Esophagus muscularis mucosa (tissue), 4 donors: ENCODE data around the gene TUFT1. TPM values are rescaled to one million over a fixed set of nuclear protein-coding genes. Genes with fewer than 3 reads are reported as not detected.

Experiments used
- DNase-seq: peaks from one replicate; pipeline ENCODE4 v3.0.0-alpha.2; 2017; ENCODE audit errors: extremely low spot score
- H3K27ac ChIP-seq, 4 donors: fragments of 200-600 bp; sonication (generic); replicated peaks in 1 of 4; 1 replicate in 3 of 4; 2 replicates in 1 of 4; pipeline ENCODE4 v1.5.1; 2016 to 2019; ENCODE audit warnings: mild to moderate bottlenecking in 1 of 4
- H3K27me3 ChIP-seq, 4 donors: fragments of 200-600 bp; sonication (generic); one replicate each; pipeline versions ENCODE4 v1.5.1 to v1.6.0; 2016 to 2019
- H3K36me3 ChIP-seq, 4 donors: fragments of 200-600 bp; sonication (generic); one replicate each; pipeline ENCODE4 v1.5.1; 2016 to 2019
- H3K4me1 ChIP-seq, 4 donors: fragments of 200-600 bp; sonication (generic); one replicate each; pipeline ENCODE4 v1.5.1; 2016 to 2019
- H3K4me3 ChIP-seq, 4 donors: fragments of 200-600 bp; sonication (generic); 1 replicate in 2 of 4; 2 replicates in 2 of 4; pipeline ENCODE4 v1.5.1; 2016 to 2019; ENCODE audit warnings: mild to moderate bottlenecking in 4 of 4, moderate library complexity in 1 of 4
- H3K9me3 ChIP-seq, 4 donors: fragments of 200-600 bp; sonication (generic); 1 replicate in 3 of 4; 2 replicates in 1 of 4; pipeline ENCODE4 v1.5.1; 2016 to 2019
- EP300 ChIP-seq: sonication (generic); formaldehyde crosslinking; IDR thresholded peaks from one replicate; pipeline ENCODE4 v1.6.1; 2017; ENCODE audit warnings: antibody characterized with exemption
- POLR2A ChIP-seq: fragments of 450-650 bp; IDR thresholded peaks from one replicate; pipeline ENCODE4 v1.6.1; 2017; ENCODE audit warnings: antibody characterized with exemption, moderate library complexity, mild to moderate bottlenecking, low read depth
- POLR2AphosphoS5 ChIP-seq, 2 donors: sonication (generic); formaldehyde crosslinking; IDR thresholded peaks; one replicate each; pipeline ENCODE4 v1.6.1; 2017; ENCODE audit warnings: antibody characterized with exemption in 2 of 2
- WGBS: methylation state at CpG from one replicate; pipeline ENCODE4 v1.1.5; 2018; 5-methylcytosine and 5-hydroxymethylcytosine counted together
- intact Hi-C: fragments of 100-400 bp; cut with DNase I; formaldehyde crosslinking; loops from one replicate; pipeline ENCODE4 v1.15.1; 2023
- total RNA-seq, 4 donors: library from RNA; depleted of rRNA; stranded (reverse); fragments of >200 nt; gene quantifications; one replicate each; pipeline versions ENCODE4 v1.1.0 to v1.2.1, GENCODE V29; 2016
- TF ChIP-seq, protein P1 (sequence below), 3 experiments: fragments of 200-600 bp in 2 of 3; fragments of 450-650 bp in 1 of 3; sonication (generic) in 2 of 3; IDR thresholded peaks; one replicate each; pipeline ENCODE4 v1.5.1; 2017 to 2019; ENCODE audit warnings: antibody characterized with exemption in 3 of 3, mild to moderate bottlenecking in 2 of 3, moderate library complexity in 1 of 3

Gene TUFT1
- total RNA-seq, 4 donors from 2014 or later = 10.4 to 24.2 (median 15.9) TPM

DNA sequence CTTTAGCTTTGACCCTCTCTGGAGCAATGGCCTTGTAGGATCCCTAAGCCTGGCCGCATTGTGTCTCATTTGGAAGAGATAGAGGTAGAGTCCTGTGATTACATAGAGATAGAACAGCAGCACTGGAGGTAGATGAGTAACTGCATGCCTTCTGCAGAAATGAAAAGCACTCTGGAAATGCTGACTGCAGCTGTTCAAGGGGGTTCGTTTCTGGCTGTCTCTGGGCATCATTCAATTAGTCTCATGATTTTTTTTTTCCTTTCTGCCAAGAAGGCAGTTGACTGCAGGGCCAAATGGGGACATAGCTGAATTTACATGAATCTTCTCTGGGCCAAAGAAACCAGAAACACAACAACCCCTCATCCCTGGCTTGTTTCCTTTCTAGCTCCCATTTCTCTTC is 43.7 kb downstream of the TUFT1 start:
- intact Hi-C loops = no loop called here

DNA sequence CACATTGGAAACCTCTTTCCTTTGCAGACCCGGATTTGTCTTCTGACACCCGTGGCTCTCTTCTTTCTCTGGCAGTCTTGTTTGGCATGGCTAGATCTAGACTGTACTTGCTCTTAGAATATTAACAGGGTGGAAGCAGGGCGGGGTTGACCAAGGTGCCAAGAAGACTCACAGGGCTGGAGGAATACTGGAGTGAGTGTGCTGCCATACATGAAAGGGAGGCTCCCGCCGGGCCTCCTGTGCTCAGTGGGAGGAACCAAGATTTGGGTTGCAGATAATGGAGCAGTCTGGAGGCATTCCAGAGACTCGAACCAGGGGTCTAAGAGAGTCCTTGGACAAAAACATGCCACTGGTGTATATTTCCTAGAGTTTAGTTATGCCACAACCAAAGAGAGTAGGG is 44.2 kb downstream of the TUFT1 start:
- H3K9me3 ChIP-seq = no peaks in the 10 kb centered on the region
- DNase-seq = no peak
- intact Hi-C loops = no loop called here
- no peak overlapping the region for H3K4me3 ChIP-seq
- TF ChIP-seq EP300 = no peak
- H3K27me3 ChIP-seq = no peaks in the 10 kb centered on the region
- WGBS = 80% methylated on average over 6 of the region's 6 CpGs
- H3K36me3 ChIP-seq = peaks cover 14 to 40% (median 24%) of the 10 kb centered on the region in 4 donors
- H3K27ac ChIP-seq = peak overlapping the region in 1 of 4 donors; percentile 23
- H3K4me1 ChIP-seq = peaks cover 0 to 19% (median 13%) of the 10 kb centered on the region in 4 donors

More for the DNA sequence above, 43.7 kb downstream of the TUFT1 start:
- no peak overlapping the region for H3K4me3 ChIP-seq
- TF ChIP-seq EP300 (no peak), POLR2AphosphoS5 (IDR thresholded peaks at IDR 0.05) (no peak), POLR2A (no peak)
- TF ChIP-seq, protein P1, sequence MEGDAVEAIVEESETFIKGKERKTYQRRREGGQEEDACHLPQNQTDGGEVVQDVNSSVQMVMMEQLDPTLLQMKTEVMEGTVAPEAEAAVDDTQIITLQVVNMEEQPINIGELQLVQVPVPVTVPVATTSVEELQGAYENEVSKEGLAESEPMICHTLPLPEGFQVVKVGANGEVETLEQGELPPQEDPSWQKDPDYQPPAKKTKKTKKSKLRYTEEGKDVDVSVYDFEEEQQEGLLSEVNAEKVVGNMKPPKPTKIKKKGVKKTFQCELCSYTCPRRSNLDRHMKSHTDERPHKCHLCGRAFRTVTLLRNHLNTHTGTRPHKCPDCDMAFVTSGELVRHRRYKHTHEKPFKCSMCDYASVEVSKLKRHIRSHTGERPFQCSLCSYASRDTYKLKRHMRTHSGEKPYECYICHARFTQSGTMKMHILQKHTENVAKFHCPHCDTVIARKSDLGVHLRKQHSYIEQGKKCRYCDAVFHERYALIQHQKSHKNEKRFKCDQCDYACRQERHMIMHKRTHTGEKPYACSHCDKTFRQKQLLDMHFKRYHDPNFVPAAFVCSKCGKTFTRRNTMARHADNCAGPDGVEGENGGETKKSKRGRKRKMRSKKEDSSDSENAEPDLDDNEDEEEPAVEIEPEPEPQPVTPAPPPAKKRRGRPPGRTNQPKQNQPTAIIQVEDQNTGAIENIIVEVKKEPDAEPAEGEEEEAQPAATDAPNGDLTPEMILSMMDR (IDR thresholded peaks at IDR 0.05) = no peak
- H3K27ac ChIP-seq = peak overlapping the region in 1 of 4 donors; percentile 23
- peaks cover 17 to 44% (median 28%) of the 10 kb centered on the region in 4 donors for H3K36me3 ChIP-seq
- WGBS = 69% methylated on average over 2 of the region's 2 CpGs
- H3K9me3 ChIP-seq = no peaks in the 10 kb centered on the region
- peaks cover 0 to 19% (median 13%) of the 10 kb centered on the region in 4 donors for H3K4me1 ChIP-seq
- no peak for DNase-seq
- no peaks in the 10 kb centered on the region for H3K27me3 ChIP-seq

DNA sequence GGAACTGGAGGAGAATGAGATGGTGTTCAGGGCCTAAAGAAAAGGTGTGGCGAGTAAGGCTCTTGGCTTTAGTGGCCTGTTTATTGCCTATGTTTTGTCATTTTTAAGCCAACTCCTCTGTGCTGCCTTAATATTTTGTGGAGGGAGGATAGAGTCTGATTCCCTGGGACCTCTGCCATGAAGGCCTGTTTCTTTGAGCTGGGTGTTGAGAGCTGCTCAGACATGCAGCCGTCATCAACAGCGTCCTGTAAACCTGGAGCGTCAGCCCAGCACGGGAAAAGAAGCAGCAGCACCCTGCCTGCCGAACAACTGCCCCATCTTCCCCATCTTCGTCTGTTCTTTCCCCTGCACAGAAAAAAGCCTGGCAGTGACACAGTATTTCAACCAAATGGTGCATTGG is 44.7 kb downstream of the TUFT1 start:
- WGBS = 71% methylated on average over 7 of the region's 7 CpGs

DNA sequence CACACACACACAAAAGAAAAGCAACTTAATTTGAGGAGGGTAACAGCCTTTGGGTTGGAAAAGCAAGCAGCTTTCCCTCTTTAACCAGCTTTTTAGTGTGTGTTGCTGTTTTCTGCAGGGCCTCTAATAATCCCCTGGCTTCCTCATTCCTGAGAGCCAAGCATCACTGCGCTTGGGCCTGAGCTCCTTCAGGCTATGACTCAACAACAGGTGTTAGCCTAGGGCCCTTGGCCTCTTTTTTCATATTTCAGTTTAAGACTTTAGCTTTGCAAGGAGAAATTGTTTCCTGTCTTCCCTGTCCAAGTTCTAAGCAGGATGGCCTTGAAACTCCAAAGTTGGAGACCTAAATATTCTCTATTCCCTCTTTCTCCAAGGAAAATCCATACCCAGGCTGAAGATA is 45.5 kb downstream of the TUFT1 start:
- intact Hi-C loops = no loop called here
- Histone ChIP-seq H3K4me1 (peaks cover 0 to 19% (median 13%) of the 10 kb centered on the region in 4 donors), H3K9me3 (no peaks in the 10 kb centered on the region), H3K27me3 (no peaks in the 10 kb centered on the region), H3K27ac (peak overlapping the region in 1 of 4 donors; percentile 25), H3K36me3 (peaks cover 5 to 26% (median 13%) of the 10 kb centered on the region in 4 donors), H3K4me3 (no peak overlapping the region)
- TF ChIP-seq POLR2AphosphoS5 (IDR thresholded peaks at IDR 0.05) (no peak), EP300 (no peak), POLR2A (no peak)
- TF ChIP-seq, protein P1 (IDR thresholded peaks at IDR 0.05) = no peak
- 33% methylated on average over 1 of the region's 1 CpG for WGBS
- no peak for DNase-seq

More for the DNA sequence above, 44.7 kb downstream of the TUFT1 start:
- Histone ChIP-seq H3K9me3 (no peaks in the 10 kb centered on the region), H3K36me3 (peaks cover 8 to 35% (median 19%) of the 10 kb centered on the region in 4 donors), H3K27ac (peak overlapping the region in 1 of 4 donors; percentile 23), H3K4me1 (peaks cover 0 to 19% (median 13%) of the 10 kb centered on the region in 4 donors), H3K27me3 (no peaks in the 10 kb centered on the region), H3K4me3 (no peak overlapping the region)
- no peak for DNase-seq
- intact Hi-C loops = no loop called here
- TF ChIP-seq EP300 (no peak), POLR2A (no peak), POLR2AphosphoS5 (IDR thresholded peaks at IDR 0.05) (no peak)
- TF ChIP-seq, protein P1 (IDR thresholded peaks at IDR 0.05) = no peak

GRCh38 chr1:151590961-151591360 is 50.9 kb downstream of the TUFT1 start:
- H3K9me3 ChIP-seq = no peaks in the 10 kb centered on the region
- no peaks in the 10 kb centered on the region for H3K27me3 ChIP-seq
- intact Hi-C loops = loop anchor here (10.0 kb wide), 1 partner anchor 94 kb away; no protein-coding TSS in a partner anchor
- H3K27ac ChIP-seq = no peak overlapping the region
- WGBS = 88% methylated on average over 3 of the region's 3 CpGs
- no peak for TF ChIP-seq EP300
- TF ChIP-seq, protein P1 (IDR thresholded peaks at IDR 0.05) = no peak
- no peaks in the 10 kb centered on the region for H3K36me3 ChIP-seq
- no peak overlapping the region for H3K4me3 ChIP-seq
- DNase-seq = no peak
- H3K4me1 ChIP-seq = peaks cover 0 to 12% (median 8%) of the 10 kb centered on the region in 4 donors
